ENCODE data around the gene ADAMTSL5.

ADAMTSL5 gene

GRCh38 chr19:1492474-1493006, 20.3 kb downstream of the ADAMTSL5 start:
- no peak for ATAC-seq
- TF ChIP-seq ZNF70 (CRISPR knock-in tag; IDR thresholded peaks at IDR 0.05) (no peak), OSR1 (CRISPR knock-in tag; IDR thresholded peaks at IDR 0.05) (no peak), TOX (CRISPR knock-in tag; IDR thresholded peaks at IDR 0.05; ENCODE audit: borderline replicate concordance) (no peak), BACH2 (CRISPR knock-in tag; IDR thresholded peaks at IDR 0.05; ENCODE audit: borderline replicate concordance) (no peak), PPARA (CRISPR knock-in tag; IDR thresholded peaks at IDR 0.05; ENCODE audit: borderline replicate concordance) (no peak), ZFP30 (CRISPR knock-in tag; IDR thresholded peaks at IDR 0.05) (no peak), TCF4 (CRISPR knock-in tag; IDR thresholded peaks at IDR 0.05; ENCODE audit: borderline replicate concordance) (no peak), ZNF565 (CRISPR knock-in tag; conservative IDR thresholded peaks at IDR 0.05; ENCODE audit: low read depth) (no peak), CREB5 (CRISPR knock-in tag; IDR thresholded peaks at IDR 0.05; ENCODE audit: low read depth) (no peak), ARNTL (CRISPR knock-in tag; IDR thresholded peaks at IDR 0.05; ENCODE audit: borderline replicate concordance, low read depth) (no peak), ZNF8 (CRISPR knock-in tag; IDR thresholded peaks at IDR 0.05) (no peak), POU6F1 (CRISPR knock-in tag; IDR thresholded peaks at IDR 0.05; ENCODE audit: borderline replicate concordance, low read depth) (no peak), ESRRG (CRISPR knock-in tag; IDR thresholded peaks at IDR 0.05) (no peak), ISL1 (CRISPR knock-in tag; IDR thresholded peaks at IDR 0.05) (no peak), ZC3H10 (CRISPR knock-in tag; IDR thresholded peaks at IDR 0.05) (no peak), ZFP3 (CRISPR knock-in tag; IDR thresholded peaks at IDR 0.05) (no peak), PATZ1 (CRISPR knock-in tag; IDR thresholded peaks at IDR 0.05; ENCODE audit: borderline replicate concordance) (no peak), SNAI2 (CRISPR knock-in tag; IDR thresholded peaks at IDR 0.05) (no peak), TSHZ2 (CRISPR knock-in tag; IDR thresholded peaks at IDR 0.05) (no peak)

GRCh38 chr19:1491849-1492170, 21.0 kb downstream of the ADAMTSL5 start:
- TF ChIP-seq POU6F1 (CRISPR knock-in tag; IDR thresholded peaks at IDR 0.05; ENCODE audit: borderline replicate concordance, low read depth) = no peak
- no peak for TF ChIP-seq ZNF8 (CRISPR knock-in tag; IDR thresholded peaks at IDR 0.05)
- no peak for TF ChIP-seq PATZ1 (CRISPR knock-in tag; IDR thresholded peaks at IDR 0.05; ENCODE audit: borderline replicate concordance)
- TF ChIP-seq BACH2 (CRISPR knock-in tag; IDR thresholded peaks at IDR 0.05; ENCODE audit: borderline replicate concordance) = no peak
- TF ChIP-seq ZNF565 (CRISPR knock-in tag; conservative IDR thresholded peaks at IDR 0.05; ENCODE audit: low read depth) = no peak
- TF ChIP-seq ESRRG (CRISPR knock-in tag; IDR thresholded peaks at IDR 0.05) = no peak
- no peak for TF ChIP-seq GLIS3 (CRISPR knock-in tag; IDR thresholded peaks at IDR 0.05)
- no peak for TF ChIP-seq ARNTL (CRISPR knock-in tag; IDR thresholded peaks at IDR 0.05; ENCODE audit: borderline replicate concordance, low read depth)
- TF ChIP-seq ZC3H10 (CRISPR knock-in tag; IDR thresholded peaks at IDR 0.05) = no peak
- TF ChIP-seq TSHZ2 (CRISPR knock-in tag; IDR thresholded peaks at IDR 0.05) = no peak
- TF ChIP-seq CREB5 (CRISPR knock-in tag; IDR thresholded peaks at IDR 0.05; ENCODE audit: low read depth) = no peak
- TF ChIP-seq ZFP3 (CRISPR knock-in tag; IDR thresholded peaks at IDR 0.05) = no peak
- no peak for TF ChIP-seq RARB (CRISPR knock-in tag; IDR thresholded peaks at IDR 0.05)
- TF ChIP-seq OSR1 (CRISPR knock-in tag; IDR thresholded peaks at IDR 0.05) = no peak
- TF ChIP-seq ISL1 (CRISPR knock-in tag; IDR thresholded peaks at IDR 0.05) = no peak
- TF ChIP-seq ZFP30 (CRISPR knock-in tag; IDR thresholded peaks at IDR 0.05) = no peak
- TF ChIP-seq PPARA (CRISPR knock-in tag; IDR thresholded peaks at IDR 0.05; ENCODE audit: borderline replicate concordance) = no peak
- no peak for ATAC-seq
